KMS-11 (cell line): ENCODE results near the gene ACSM6.

Source experiments
- H2AFZ ChIP-seq: fragments of 200-600 bp; sonication (generic); 2 replicates; pipeline ENCODE4 v1.6.1; 2016; ENCODE audit warnings: antibody characterized with exemption, mixed run types, low read depth
- H3K27ac ChIP-seq: fragments of 200-600 bp; sonication (generic); 2 replicates; pipeline ENCODE4 v1.6.1; 2016; ENCODE audit warnings: mild to moderate bottlenecking, mixed run types
- H3K27me3 ChIP-seq: fragments of 200-600 bp; sonication (generic); 2 replicates; pipeline ENCODE4 v1.6.1; 2017; ENCODE audit warnings: mild to moderate bottlenecking, low read depth, mixed run types, moderate library complexity; ENCODE audit not compliant: insufficient read depth
- H3K36me3 ChIP-seq: fragments of 200-600 bp; sonication (generic); 2 replicates; pipeline ENCODE4 v1.6.1; 2017; ENCODE audit warnings: mild to moderate bottlenecking, mixed run types; ENCODE audit not compliant: insufficient read depth
- H3K4me1 ChIP-seq: fragments of 200-600 bp; sonication (generic); 2 replicates; pipeline ENCODE4 v1.6.1; 2016; ENCODE audit warnings: mild to moderate bottlenecking, low read depth, mixed run types; ENCODE audit not compliant: poor library complexity, severe bottlenecking
- H3K4me2 ChIP-seq: fragments of 200-600 bp; sonication (generic); 2 replicates; pipeline ENCODE4 v1.7.0; 2016; ENCODE audit warnings: mild to moderate bottlenecking, mixed run types
- H3K4me3 ChIP-seq: fragments of 200-600 bp; sonication (generic); IDR thresholded peaks from 2 replicates; pipeline ENCODE4 v1.6.1; 2017; ENCODE audit warnings: low read depth, low read length, mixed read lengths; ENCODE audit not compliant: insufficient read depth
- H3K79me2 ChIP-seq: fragments of 200-600 bp; sonication (generic); 2 replicates; pipeline ENCODE4 v1.6.1; 2016; ENCODE audit warnings: low read depth, mixed run types; ENCODE audit not compliant: insufficient read depth
- H3K9ac ChIP-seq: fragments of 200-600 bp; sonication (generic); 2 replicates; pipeline ENCODE4 v1.6.1; 2016; ENCODE audit warnings: mild to moderate bottlenecking, mixed run types
- H4K20me1 ChIP-seq: fragments of 200-600 bp; sonication (generic); 2 replicates; pipeline ENCODE4 v1.6.1; 2016; ENCODE audit warnings: mild to moderate bottlenecking, mixed run types; ENCODE audit not compliant: insufficient read depth
- TF ChIP-seq, protein P1 (sequence below): fragments of 200-600 bp; sonication (generic); conservative IDR thresholded peaks from 2 replicates; pipeline ENCODE4 v1.6.1; 2017; ENCODE audit warnings: low read depth, mild to moderate bottlenecking, antibody characterized with exemption, low read length, moderate library complexity, mixed read lengths

ACSM6 gene

DNA sequence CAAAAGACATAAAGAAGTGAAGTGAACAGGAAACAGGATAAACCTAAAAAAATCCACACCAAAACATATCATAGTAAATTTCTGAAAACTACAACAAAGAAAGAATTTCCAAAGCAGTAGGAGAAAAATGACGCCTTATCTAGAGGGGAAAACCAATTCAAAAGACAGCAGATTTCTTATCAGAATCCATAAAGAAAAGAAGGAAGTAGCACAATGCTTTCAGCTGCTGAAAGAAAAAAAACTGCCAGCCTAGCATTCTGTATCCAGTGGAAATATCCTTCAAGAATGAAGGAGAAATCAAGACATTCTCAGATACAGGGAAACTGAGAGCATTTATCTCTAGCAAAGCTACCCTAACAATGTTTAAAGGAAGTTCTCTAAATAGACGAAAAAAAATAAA is 59.0 kb downstream of the ACSM6 start:
- Histone ChIP-seq H3K4me1 (peaks cover 51% of the 10 kb centered on the region), H3K4me2 (no peak overlapping the region), H2AFZ (no peak overlapping the region), H3K4me3 (no peak overlapping the region), H4K20me1 (no peaks in the 10 kb centered on the region), H3K27me3 (no peaks in the 10 kb centered on the region), H3K9ac (no peak overlapping the region), H3K27ac (no peak overlapping the region), H3K36me3 (peaks cover 7% of the 10 kb centered on the region; the same call in 1 of the 2 replicates), H3K79me2 (peaks cover 23% of the 10 kb centered on the region; the same call in 1 of the 2 replicates)
- TF ChIP-seq, protein P1, sequence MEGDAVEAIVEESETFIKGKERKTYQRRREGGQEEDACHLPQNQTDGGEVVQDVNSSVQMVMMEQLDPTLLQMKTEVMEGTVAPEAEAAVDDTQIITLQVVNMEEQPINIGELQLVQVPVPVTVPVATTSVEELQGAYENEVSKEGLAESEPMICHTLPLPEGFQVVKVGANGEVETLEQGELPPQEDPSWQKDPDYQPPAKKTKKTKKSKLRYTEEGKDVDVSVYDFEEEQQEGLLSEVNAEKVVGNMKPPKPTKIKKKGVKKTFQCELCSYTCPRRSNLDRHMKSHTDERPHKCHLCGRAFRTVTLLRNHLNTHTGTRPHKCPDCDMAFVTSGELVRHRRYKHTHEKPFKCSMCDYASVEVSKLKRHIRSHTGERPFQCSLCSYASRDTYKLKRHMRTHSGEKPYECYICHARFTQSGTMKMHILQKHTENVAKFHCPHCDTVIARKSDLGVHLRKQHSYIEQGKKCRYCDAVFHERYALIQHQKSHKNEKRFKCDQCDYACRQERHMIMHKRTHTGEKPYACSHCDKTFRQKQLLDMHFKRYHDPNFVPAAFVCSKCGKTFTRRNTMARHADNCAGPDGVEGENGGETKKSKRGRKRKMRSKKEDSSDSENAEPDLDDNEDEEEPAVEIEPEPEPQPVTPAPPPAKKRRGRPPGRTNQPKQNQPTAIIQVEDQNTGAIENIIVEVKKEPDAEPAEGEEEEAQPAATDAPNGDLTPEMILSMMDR, result no peak

DNA sequence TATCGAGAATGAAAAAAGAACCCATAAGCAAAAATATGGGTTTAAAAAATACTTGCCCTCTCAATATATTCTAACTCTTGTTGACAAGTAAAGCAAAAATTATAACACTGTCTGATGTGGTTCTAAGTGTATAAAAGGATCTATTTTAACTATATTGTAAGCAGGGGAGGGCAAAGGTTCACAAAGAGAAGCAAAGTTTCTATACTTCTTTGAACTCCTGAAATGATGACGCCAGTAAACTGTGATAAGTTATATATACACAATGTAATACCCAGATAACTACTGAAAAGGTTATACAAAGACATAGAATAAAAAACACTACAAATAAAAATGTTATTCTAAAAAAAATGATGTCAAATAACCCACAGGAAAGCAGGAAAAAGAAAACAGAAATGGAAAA is 59.6 kb downstream of the ACSM6 start:
- H3K4me1 ChIP-seq, result peaks cover 51% of the 10 kb centered on the region
- H3K36me3 ChIP-seq, result peaks cover 7% of the 10 kb centered on the region; the same call in 1 of the 2 replicates
- H4K20me1 ChIP-seq, result no peaks in the 10 kb centered on the region
- no peak overlapping the region for H3K4me3 ChIP-seq
- no peak overlapping the region for H3K9ac ChIP-seq
- H2AFZ ChIP-seq, result no peak overlapping the region
- no peaks in the 10 kb centered on the region for H3K27me3 ChIP-seq
- H3K79me2 ChIP-seq, result peaks cover 23% of the 10 kb centered on the region; the same call in 1 of the 2 replicates
- TF ChIP-seq, protein P1, result no peak
- no peak overlapping the region for H3K27ac ChIP-seq
- no peak overlapping the region for H3K4me2 ChIP-seq

DNA sequence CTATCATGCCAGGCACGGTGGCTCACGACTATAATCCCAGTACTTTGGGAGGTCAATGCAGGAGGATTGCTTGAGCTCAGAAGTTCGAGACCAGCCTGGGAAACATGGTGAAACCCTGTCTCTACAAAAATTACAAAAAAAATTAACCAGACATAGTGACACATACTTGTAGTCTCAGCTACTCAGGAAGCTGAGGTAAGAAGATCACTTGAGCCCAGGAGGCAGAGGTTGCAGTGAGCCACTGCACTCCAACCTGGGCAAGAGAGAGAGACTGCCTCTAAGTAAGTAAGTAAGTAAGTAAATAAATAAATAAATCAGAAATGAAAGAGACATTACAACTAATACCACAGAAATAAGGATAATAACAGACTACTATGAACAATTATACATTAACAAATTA is 60.6 kb downstream of the ACSM6 start:
- Histone ChIP-seq H4K20me1 (no peaks in the 10 kb centered on the region), H3K9ac (no peak overlapping the region), H2AFZ (no peak overlapping the region), H3K27me3 (no peaks in the 10 kb centered on the region), H3K4me3 (no peak overlapping the region), H3K36me3 (peaks cover 7% of the 10 kb centered on the region; the same call in 1 of the 2 replicates), H3K4me2 (no peak overlapping the region; the same call in 1 of the 2 replicates), H3K4me1 (peaks cover 53% of the 10 kb centered on the region), H3K79me2 (peaks cover 23% of the 10 kb centered on the region; the same call in 1 of the 2 replicates), H3K27ac (no peak overlapping the region)
- TF ChIP-seq, protein P1, result no peak

DNA sequence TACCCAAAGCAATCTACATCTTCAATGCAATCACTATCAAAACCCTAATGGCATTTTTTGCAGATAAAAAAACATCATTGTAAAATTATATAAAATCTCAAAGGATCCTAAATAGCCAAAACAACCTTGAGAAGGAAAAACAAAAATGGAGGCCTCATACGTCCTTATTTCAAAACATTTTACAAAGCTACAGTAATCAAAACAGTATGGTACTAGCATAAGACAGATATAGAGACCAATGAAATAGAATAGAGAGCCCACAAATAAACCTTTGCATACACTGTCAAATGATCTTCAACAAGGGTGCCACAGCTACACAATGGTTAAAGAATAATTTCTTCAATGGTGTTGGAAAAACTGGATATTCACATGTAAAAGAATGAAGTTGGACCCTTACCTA is 62.2 kb downstream of the ACSM6 start:
- Histone ChIP-seq H3K27ac (no peak overlapping the region), H3K4me3 (no peak overlapping the region)
- TF ChIP-seq, protein P1, result no peak

More for the DNA sequence above, 62.2 kb downstream of the ACSM6 start:
- peaks cover 23% of the 10 kb centered on the region; the same call in 1 of the 2 replicates for H3K79me2 ChIP-seq
- no peaks in the 10 kb centered on the region for H4K20me1 ChIP-seq
- H3K27me3 ChIP-seq, result no peaks in the 10 kb centered on the region
- no peak overlapping the region for H2AFZ ChIP-seq
- H3K36me3 ChIP-seq, result peaks cover 7% of the 10 kb centered on the region; the same call in 1 of the 2 replicates
- H3K9ac ChIP-seq, result no peak overlapping the region
- H3K4me1 ChIP-seq, result peaks cover 58% of the 10 kb centered on the region
- H3K4me2 ChIP-seq, result no peak overlapping the region
